OCI-LY1 (cell line): Measurements from ENCODE around the gene SARS1.

ENCODE experiments used
- CTCF ChIP-seq: fragments of 200-600 bp; sonication (generic), shearing (Covaris generic); IDR thresholded peaks from 2 replicates; pipeline ENCODE4 v1.5.1; 2017; ENCODE audit warnings: mild to moderate bottlenecking, antibody characterized with exemption, low read length, moderate library complexity, mixed read lengths
- EZH2 ChIP-seq: fragments of 200-600 bp; sonication (generic), shearing (Covaris generic); IDR thresholded peaks from 2 replicates; pipeline ENCODE4 v1.8.0; 2017; ENCODE audit warnings: borderline replicate concordance, mixed run types, mild to moderate bottlenecking, antibody characterized with exemption, low read length, moderate library complexity, mixed read lengths

GRCh38 chr1:109170035-109170764 is 43.5 kb upstream of the SARS1 start:
- TF ChIP-seq CTCF (no peak), EZH2 (no peak)
